ENCODE data around the gene RAB35.

The RAB35 gene

GRCh38 chr12:120115066-120115465, 1.5 kb downstream of the RAB35 start:
- TF ChIP-seq CTCF (IDR thresholded peaks at IDR 0.05) = no peak

GRCh38 chr12:120110550-120111501, 5.7 kb downstream of the RAB35 start:
- TF ChIP-seq CTCF (IDR thresholded peaks at IDR 0.05) = no peak

GRCh38 chr12:120109570-120110267, 6.8 kb downstream of the RAB35 start:
- no peak for TF ChIP-seq CTCF (IDR thresholded peaks at IDR 0.05)

GRCh38 chr12:120106151-120106550, 10.4 kb downstream of the RAB35 start:
- no peak for TF ChIP-seq CTCF (IDR thresholded peaks at IDR 0.05)

GRCh38 chr12:120103371-120103770, 13.2 kb downstream of the RAB35 start:
- no peak for TF ChIP-seq CTCF (IDR thresholded peaks at IDR 0.05)

- no peak for TF ChIP-seq CTCF (IDR thresholded peaks at IDR 0.05)
These were observed 13.6 kb downstream of the RAB35 start for GRCh38 chr12:120103044-120103338.

GRCh38 chr12:120102189-120103043, 14.1 kb downstream of the RAB35 start:
- no peak for TF ChIP-seq CTCF (IDR thresholded peaks at IDR 0.05)

All from LNCAP (cell line).